Measurements from ENCODE around the gene GRPEL2. TPM values are rescaled to one million over a fixed set of nuclear protein-coding genes. Genes with fewer than 3 reads are reported as not detected.
A peak's percentile ranks its signal among the peaks of the same experiment; 100 is the strongest.

Gene GRPEL2
- total and polyA plus RNA-seq, 2 donors (not counting 3 experiments of a cell fraction or from before 2014, with no cell fraction given), result 7.6 to 32.5 TPM

GRCh38 chr5:149298163-149298562, 47.1 kb upstream of the GRPEL2 start:
- peak overlapping the region; percentile 72 for H3K27ac ChIP-seq (ENCODE audit: insufficient read depth, low read depth, low read length)
- CTCF ChIA-PET, result interaction anchor here (0.9 to 4.6 kb wide), 9 partner anchors 12 to 267 kb away, joined by 3 to 26 read pairs (median 6); no protein-coding TSS in a partner anchor
- FAIRE-seq (peak; percentile 63), DNase-seq (ENCODE audit: low read depth, low spot score) (no peak)
- H3K36me3 ChIP-seq (ENCODE audit: control insufficient read depth in 2 of 2, extremely low read depth in 1 of 2, insufficient read depth in 2 of 2, low read length in 2 of 2), result no peaks in the 10 kb centered on the region
- dilution Hi-C loops (cut with MboI; ENCODE audit: extremely low pct_ligation_motif_present, low sequenced_read_pairs) (no loop called here), intact Hi-C loops (cut with micrococcal nuclease) (loop anchor here (1.0 to 2.0 kb wide), 2 partner anchors 9 to 47 kb away; partner anchors contain the start of gene GRPEL2)
- no peaks in the 10 kb centered on the region for H3K9me1 ChIP-seq (replicated peaks; ENCODE audit: control insufficient read depth, extremely low read depth, insufficient read depth, low read length)
- TF ChIP-seq JUN (IDR thresholded peaks at IDR 0.05; ENCODE audit: borderline replicate concordance, insufficient read depth, insufficient read length, low read depth) (no peak), FOS (IDR thresholded peaks at IDR 0.05; ENCODE audit: borderline replicate concordance, insufficient read depth, low read length) (no peak), GATA2 (IDR thresholded peaks at IDR 0.05; ENCODE audit: insufficient read depth, insufficient read length, low read depth, low read length) (no peak), MAX (IDR thresholded peaks at IDR 0.05; ENCODE audit: insufficient read depth, insufficient read length) (no peak), POLR2A (IDR thresholded peaks at IDR 0.05; ENCODE audit: low read depth, low read length) (no peak), EZH2 (IDR thresholded peaks at IDR 0.05; ENCODE audit: borderline replicate concordance, low read depth, low read length, severe bottlenecking) (no peak), POLR2AphosphoS5 (IDR thresholded peaks at IDR 0.05; ENCODE audit: insufficient read depth, low read depth, low read length) (no peak), MYC (IDR thresholded peaks at IDR 0.05; ENCODE audit: low read depth, low read length) (no peak)
- TF ChIP-seq, protein P1, sequence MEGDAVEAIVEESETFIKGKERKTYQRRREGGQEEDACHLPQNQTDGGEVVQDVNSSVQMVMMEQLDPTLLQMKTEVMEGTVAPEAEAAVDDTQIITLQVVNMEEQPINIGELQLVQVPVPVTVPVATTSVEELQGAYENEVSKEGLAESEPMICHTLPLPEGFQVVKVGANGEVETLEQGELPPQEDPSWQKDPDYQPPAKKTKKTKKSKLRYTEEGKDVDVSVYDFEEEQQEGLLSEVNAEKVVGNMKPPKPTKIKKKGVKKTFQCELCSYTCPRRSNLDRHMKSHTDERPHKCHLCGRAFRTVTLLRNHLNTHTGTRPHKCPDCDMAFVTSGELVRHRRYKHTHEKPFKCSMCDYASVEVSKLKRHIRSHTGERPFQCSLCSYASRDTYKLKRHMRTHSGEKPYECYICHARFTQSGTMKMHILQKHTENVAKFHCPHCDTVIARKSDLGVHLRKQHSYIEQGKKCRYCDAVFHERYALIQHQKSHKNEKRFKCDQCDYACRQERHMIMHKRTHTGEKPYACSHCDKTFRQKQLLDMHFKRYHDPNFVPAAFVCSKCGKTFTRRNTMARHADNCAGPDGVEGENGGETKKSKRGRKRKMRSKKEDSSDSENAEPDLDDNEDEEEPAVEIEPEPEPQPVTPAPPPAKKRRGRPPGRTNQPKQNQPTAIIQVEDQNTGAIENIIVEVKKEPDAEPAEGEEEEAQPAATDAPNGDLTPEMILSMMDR (IDR thresholded peaks at IDR 0.05; ENCODE audit: extremely low read depth in 1 of 2, insufficient read depth in 1 of 2, low read depth in 1 of 2, low read length in 2 of 2), result no peak
- H3K9ac ChIP-seq (replicated peaks; ENCODE audit: extremely low read depth, insufficient read depth, low read length), result no peak overlapping the region
- BruUV-seq (replicated peaks), result no TSS peak
- H3K4me3 ChIP-seq (replicated peaks in 1 of 3; ENCODE audit: insufficient read depth in 1 of 3, low read depth in 1 of 3, low read length in 3 of 3), result no peak overlapping the region
- peak overlapping the region; percentile 33 for H3K4me2 ChIP-seq (ENCODE audit: insufficient read depth, low read length)
- H3K4me1 ChIP-seq (ENCODE audit: control insufficient read depth, extremely low read depth, insufficient read depth, low read length), result peaks cover 28% of the 10 kb centered on the region
- H2AFZ ChIP-seq (ENCODE audit: low read depth, low read length), result no peak overlapping the region
- POLR2A ChIA-PET, result interaction anchor here (0.6 to 1.9 kb wide), 2 partner anchors 10 to 60 kb away, joined by 3 to 10 read pairs; partner anchors contain the start of gene PCYOX1L
- no peaks in the 10 kb centered on the region for H4K20me1 ChIP-seq (replicated peaks; ENCODE audit: control insufficient read depth, extremely low read depth, insufficient read depth, low read length)
- no peaks in the 10 kb centered on the region for H3K79me2 ChIP-seq (ENCODE audit: control insufficient read depth, insufficient read depth, low read length)
- H3K27me3 ChIP-seq (ENCODE audit: control insufficient read depth in 2 of 2, insufficient read depth in 2 of 2, low read length in 2 of 2), result no peaks in the 10 kb centered on the region
- no peaks in the 10 kb centered on the region for H3K9me3 ChIP-seq (replicated peaks; ENCODE audit: control insufficient read depth, insufficient read depth, low read length)
